ENCODE data around the gene CCDC120.
A peak's percentile ranks its signal among the peaks of the same experiment; 100 is the strongest.

The CCDC120 gene, protein sequence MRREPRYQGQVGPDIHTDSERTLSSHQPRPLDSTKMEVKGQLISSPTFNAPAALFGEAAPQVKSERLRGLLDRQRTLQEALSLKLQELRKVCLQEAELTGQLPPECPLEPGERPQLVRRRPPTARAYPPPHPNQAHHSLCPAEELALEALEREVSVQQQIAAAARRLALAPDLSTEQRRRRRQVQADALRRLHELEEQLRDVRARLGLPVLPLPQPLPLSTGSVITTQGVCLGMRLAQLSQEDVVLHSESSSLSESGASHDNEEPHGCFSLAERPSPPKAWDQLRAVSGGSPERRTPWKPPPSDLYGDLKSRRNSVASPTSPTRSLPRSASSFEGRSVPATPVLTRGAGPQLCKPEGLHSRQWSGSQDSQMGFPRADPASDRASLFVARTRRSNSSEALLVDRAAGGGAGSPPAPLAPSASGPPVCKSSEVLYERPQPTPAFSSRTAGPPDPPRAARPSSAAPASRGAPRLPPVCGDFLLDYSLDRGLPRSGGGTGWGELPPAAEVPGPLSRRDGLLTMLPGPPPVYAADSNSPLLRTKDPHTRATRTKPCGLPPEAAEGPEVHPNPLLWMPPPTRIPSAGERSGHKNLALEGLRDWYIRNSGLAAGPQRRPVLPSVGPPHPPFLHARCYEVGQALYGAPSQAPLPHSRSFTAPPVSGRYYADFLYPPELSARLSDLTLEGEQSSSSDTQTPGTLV

DNA sequence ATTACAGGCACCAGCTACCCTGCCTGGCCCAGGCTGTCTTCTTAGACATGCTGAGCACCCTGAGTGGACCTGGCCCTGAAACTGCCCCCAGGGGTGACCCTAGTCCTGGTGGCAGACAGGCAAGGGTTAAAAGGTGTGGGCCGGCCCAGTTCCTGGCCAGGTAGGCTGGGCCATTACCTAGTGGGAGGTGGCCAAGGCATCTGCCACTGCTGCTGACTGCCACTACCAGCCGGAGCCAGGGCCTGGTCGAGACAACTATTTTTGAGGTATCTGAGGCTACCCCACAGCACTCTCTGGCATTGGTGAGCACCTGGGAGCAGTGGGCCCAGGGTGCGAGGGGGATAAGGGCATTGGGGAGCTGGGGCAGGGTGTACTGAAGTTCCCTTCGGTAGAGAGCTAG lies at the start of gene CCDC120:
TSS of gene CCDC120 (plus strand) at position 206 of the 400 bp plus-strand sequence. CDS start 3,043 bp downstream, outside the sequence.
- peak in 1 of 2 experiments; percentile 2 for DNase-seq

DNA sequence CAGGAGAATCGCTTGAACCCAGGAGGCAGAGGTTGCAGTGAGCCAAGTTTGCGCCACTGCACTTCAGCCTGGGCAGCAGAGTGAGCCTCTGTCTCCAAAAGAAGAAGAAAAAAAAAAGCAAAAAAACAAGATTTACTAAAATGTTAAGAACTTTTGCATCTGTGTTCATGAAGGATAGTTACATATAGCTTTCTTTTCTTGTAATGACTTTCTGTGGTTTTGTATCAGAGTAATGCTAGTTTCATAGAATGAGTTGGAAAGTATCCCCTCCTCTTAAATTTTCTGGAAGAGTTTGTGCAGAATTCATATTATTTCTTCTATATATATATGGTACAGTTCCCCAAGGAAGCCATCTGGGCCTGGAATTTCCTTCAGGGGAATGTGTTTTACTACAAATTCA lies 39.7 kb upstream of the CCDC120 start:
- no peak for DNase-seq

DNA sequence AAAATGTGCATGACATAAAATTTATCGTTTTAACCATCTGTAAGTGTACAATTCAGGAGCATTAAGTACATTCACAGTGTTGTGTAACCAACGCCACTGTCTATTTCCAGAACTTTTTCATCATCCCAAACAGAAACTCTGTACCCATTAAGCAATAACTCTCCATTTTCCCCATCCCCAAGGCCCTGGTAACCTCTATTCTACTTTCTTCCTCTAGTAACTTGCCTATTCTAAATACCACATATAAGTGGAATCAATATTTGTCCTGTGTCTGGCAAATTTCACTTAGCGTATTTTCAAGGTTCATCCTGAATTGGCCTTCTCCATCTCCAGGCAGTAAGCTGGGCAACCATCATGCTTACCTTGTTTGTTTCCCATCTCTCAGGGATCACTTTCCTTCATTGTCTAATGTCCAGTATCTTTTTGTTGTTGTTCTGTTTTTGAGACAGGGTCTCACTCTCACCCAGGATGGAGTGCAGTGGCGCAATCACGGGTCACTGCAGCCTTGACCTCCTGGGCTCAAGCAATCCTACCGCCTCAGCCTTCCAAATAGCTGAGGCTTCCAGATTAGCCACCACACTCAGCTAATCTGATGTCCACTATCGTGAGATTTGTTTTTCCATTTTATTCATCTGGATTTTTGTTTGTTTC lies 39.1 kb upstream of the CCDC120 start:
- no peak for DNase-seq

DNA sequence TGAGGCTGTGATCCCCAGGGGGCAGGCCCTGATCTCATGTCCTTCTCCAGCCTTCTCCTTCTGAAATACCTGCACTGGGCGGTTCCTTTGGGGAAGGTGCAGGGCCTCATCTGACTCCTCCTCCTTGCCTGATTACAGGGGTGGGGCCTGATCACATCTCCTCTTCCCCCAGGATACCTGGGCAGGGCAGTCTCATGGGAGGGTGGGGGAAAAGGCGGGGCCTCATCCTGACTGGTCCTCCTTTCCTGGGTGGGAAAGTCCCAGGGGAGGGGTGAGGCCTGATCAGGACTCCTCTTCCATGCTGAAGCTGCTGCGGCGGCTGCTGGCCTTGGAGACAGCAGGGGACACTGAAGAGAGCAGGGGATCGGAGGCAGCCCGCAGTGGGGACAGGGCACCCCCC lies 28.9 kb upstream of the CCDC120 start:
- no peak for DNase-seq

DNA sequence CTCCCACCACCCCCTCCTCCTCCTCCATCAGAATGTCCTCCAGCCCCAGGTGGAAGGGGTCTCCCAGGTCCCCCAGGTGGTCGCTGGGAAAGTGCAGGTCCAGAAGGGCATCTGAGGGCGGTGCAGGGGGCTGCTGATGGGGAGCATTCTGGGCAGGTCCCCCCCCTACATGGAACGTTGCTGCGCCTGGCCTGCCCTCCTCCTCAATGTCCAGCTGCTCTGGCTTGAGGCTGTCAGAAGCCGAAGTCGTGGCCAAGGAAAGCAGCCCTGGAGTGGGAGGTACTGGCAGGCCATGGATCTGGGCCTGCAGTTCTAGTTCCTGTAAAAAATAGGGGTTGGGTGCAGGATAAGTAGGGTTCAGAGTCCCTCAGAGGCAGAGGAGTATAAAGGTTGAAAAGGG lies 28.5 kb upstream of the CCDC120 start:
- DNase-seq = no peak

DNA sequence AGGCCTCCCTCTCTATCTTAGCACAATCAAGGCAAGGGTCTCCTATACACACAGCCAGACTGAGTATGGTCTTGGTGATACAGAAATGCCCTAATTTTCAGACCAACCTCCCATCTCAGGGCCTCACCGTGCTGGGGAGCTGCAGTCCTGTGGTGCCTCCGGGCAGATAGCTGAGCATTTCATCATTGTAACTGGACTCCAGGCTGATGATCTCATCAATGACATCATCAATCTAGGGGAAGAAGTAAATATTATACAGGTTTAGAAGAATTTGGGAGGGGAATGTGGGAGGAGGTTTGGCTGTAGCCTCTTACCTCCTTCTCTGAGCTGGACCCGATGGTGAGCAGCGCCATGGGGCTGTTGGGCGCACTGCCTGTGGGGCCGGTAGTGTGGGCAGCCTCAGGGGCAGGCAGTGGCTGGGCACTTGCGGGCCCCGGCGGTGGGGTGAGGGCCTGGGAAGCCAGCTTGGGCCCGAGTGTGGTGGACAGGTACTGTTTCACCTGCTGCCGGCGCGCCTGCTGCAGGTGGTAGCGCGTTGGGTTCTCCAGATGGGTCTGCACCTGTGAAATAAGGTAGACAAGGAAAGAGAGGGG lies 20.8 kb upstream of the CCDC120 start:
- no peak for DNase-seq

DNA sequence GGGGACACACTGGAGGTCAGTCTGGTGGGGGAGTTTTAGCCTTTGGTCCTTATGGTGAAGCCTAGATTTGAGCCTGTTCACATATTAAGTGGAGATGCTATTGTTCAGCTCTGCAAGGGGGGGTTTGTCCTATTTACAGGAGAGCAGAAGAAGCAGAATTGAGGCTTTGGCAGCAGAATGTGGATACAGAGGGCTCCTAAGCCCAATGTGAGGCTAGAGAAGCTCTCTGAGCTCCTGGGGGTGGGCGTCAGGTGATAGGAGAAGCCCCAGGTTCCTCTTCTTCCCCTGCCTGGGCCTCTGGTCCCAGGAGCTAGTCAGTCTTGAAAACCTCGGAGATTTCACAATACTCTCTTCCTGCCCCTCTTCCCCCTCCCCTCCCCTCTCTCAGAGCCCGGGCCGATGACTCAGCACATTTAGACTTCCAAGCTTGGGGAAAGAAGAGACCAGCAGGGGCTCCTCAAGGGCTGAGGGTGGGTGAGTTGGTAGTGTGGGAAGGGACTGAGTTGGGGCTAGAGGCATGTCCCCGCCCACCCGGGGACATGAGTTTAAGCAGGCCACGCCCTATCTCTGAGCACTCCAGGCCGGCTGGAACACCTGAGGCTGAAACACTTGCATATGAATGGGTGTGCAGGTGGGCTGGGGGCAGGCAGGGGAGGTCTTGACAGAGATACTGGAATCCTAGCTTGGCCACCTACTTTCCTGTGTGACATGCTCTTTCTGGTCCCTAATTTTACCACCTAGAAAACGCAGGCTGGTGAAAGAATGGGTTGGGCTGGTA lies 19.0 kb upstream of the CCDC120 start:
- no peak for DNase-seq

DNA sequence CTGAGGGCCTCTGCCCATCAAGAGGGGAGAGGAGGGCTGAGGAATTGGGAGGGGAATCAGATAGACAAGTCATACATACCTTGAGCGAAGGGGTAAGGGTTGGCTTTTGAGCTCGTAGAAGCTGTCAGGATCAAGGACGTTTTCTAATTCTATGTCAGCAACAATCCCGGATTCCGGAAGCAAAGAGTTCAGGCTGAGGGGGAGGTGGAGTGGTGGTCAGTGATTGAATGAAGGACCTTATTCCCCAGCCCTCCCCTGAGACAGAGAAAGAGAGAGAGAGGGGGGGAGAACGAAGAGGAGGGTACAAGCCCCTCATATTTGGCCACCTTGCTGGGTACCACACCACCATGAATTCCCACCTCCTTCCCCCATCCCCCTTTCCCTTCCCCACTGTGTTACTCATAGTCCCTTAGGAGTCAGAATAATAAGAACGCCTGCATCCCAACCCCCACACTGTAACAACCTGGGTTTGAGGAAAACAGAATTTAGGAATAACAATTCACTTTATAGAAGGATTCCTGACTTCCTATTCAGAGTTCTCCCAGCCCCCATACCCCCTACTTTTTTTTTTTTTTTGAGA lies 18.3 kb upstream of the CCDC120 start:
- DNase-seq = no peak

DNA sequence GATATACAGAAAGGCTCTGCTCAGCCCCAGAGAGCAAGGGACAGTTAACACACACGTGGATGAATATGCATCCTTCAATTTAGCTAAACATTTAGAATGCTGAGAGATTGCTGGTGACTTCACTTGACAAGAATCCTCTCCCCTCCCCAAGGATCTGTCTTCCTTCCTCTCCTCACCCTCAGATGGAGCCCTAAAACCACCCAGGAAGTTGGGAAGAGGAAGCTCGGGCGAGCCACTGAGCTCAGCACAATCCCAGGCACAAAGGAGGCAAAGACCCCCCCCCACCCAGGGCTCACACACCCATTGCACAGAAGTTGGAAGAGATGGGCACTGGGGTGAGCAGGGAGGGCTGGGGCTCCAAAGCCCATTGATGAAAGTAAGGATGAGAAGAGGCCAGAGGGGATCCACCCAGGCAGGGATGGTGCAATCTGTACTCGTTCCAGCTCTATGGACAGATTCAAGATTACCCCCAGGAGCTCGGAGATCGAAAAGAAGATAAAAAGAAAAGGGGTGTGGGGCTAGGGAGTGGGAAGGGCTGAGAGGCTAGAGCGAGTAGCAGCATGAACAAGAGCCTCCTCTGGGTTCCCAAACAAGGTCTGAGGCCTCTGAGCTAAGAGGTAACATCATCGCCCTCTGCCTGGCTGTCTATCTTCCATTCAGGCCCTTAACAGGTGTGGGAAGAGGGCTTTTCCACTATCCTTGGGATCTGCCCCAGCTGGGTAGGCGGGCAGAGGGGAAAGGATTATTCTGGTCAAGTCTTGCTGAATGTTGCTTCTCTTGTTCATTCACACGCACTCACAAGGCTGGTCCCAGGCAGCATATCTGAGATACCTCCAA lies 16.8 kb upstream of the CCDC120 start:
- DNase-seq = no peak

DNA sequence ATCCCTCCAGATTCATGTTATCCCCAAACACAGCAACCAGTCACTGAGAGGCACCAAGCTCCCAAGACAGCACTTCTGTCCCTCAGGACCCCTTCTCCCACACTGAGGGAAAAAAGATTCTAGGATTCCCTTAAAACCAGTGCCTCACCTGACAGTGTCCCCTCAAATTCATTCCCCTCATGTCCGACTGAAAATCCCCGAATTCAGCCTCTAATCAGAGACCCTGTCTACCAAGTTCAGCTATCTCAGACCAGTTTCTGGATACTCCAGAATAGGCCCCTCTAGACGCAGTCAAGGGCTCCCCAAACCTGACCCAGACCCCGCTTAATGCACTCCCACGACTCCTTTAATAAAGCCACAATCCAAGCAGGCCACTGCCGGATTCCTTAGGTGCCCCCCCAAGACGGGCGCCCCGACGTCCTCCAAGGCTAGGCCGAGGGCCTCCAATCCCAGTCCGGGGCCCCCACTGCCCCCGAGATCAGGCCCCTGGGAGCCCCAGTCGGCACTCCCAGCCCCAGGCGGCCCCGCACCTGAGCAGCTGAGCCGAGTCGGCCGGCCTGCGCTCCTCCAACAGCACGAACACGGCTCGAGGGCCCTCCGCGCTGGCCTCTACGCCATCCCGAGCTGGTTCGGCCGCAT lies 16.1 kb upstream of the CCDC120 start:
- DNase-seq = no peak

DNA sequence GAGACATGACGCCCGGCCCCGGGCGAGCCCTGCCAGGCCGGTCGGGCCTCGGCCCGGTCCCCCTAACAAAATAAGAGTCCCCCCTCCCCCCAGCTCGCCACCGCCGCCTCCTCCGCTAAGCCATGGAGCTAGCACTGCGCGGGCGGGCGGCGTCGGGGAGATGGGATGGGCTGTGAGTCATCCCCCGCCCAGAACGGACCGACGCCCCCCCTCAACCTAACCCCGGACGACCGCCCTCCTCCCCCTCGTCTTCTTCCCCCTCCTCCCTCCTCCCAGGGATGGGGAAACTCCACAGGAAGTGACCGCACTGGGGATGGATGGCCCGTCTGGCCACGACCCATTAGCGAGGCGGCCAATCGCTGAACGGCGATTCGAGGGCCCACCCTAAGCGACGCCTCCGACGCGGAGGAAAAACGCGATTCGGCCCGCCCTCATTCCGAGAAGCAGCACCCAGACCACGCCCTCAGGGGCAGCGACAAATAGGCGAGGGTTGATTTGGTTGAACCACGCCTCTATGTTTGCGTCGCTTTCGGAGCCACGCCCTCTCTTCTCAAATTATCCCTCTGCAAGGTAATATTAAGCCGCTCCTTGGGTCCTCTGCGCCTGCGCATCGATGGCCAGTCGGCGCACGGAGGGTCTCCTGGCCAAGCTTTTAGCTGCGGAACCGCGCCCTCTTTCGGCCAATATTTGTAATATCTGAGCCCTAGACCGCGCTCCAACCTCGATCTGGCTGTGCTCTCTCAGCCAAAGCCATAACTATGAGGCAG lies 15.4 kb upstream of the CCDC120 start, which contains the start of gene TFE3:
TSS of gene TFE3 (minus strand) at position 138 of the 767 bp plus-strand sequence. CDS start at position 7, 131 bp downstream.
- DNase-seq = peak; percentile 92 to 93

DNA sequence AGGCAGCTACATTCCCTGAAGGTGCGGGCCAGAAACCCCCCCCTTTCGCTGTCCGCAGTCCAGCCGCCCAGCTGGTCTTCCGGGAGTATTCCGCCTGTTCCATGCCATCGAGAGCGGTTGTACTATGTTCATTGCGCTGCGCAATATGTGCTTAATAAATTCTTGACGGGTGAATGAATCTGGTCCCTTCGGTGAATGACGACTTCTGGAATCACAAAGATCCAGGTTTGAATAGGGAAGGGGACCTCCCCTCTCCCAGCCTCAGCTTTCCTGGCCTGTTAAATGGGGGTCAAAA lies 14.9 kb upstream of the CCDC120 start:
- DNase-seq = no peak

DNA sequence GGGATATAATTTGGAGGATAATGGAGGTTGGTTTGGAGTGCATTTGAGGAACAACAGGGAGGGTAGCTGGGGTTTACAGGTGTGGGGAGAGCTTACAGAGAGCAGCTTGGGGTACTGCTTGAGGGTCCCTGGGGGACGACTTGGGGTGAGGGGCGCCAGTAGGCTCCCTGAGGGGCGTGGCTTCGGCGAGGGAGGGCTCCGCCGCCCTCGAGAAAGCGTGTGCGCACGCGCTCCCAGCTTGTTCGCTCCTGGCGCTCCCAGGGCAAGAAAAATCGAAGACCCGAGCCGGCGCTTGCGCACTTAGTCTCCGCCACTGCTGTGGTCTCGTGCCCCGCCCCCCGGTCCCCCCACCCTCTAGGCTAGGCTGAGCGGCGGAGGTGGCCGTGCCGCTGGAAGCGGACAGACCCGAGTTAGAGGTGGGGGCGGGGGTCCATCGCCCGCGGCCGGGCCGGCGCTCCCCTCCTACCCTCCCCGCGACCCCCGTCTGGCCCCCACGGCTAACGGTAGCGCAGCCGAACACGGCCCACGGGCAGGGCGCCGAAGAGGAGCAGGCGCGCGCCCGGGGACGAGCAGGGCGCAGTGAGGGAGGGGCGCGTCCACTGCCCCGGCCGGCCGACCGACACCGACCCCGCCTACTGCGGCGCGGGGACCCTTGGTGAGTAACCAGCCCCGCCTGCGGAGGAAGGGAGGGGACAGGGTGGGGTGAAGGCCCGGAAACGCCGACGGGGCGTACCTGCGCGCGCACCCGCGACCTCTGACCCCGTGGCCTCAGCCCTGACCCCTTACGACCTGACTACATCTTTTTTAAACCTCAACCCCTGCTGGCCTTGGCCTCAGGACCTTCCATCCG lies 5.4 kb upstream of the CCDC120 start:
- DNase-seq = peak in 1 of 2 experiments; percentile 2

DNA sequence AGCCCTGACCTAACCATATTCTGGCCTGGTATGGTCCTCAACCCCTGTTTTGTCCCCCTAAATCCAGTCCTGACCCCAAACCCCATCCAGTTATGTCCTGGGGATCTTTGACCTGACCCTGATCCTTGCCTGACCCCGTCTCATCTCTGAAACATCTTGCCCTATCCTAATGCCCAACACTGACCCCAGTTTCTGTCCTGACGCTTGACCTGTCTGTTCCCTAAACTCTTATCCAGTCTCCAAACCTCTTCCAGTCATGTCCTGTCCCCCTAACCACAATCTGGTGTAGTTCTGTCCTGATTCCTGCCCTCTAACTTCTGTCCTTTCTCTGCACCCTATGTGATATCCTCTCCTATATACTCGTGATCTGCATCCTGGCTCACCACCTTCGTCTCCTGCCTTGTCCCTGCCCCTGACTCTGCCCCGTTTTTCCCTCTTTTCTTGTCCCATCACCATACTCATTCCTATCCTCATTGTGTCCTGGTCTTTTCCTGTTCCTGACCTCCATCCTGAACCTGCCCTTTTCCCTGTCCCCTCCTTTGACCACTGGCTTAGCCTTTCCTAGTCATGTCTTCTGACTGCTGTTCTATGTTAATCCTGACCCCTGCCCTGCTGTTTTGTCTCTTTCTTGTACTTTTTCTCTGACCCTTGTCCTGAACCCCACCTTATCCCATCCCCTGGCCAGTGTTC lies 4.6 kb upstream of the CCDC120 start:
- no peak for DNase-seq

DNA sequence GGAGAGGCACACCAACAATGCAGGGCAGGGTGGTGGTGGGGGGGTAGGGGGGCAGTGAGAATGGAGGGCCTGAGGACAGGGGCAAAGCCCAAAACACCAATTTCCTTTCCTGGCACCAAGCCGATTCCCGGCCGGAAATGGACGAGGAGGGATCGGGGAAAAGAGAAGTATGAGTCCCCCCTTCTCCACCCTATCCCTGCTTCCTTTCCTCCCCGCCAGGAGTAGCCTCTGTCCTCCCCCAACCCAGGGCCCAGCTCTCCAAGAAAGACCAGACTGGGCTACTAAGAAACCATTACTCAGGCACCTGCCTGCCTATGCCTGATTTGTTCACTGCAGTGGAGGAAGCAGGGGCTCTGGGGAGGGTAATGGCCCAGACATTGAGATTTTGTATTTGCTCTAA lies 402 bp downstream of the CCDC120 start:
- DNase-seq = no peak

DNA sequence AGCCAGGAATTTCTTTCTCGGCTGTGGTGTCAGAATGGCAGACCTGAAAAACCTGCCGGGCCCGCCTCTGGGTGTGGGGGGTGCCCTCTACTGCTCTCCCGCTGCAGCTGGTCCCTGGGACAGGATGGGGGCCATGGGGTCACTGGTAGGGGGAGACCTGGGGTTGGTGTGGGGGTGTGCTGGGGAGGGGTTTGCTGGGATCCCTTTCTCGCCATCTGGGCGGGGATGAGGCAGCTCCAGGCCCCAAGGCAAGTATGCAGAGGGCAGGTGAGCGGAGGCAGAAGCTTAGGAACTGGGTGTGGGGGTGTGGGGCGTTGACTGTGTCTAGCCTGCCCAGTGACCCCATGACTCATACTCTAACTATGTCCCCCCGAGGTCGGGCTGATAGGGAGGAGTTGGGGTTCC lies 884 bp downstream of the CCDC120 start:
- no peak for DNase-seq

DNA sequence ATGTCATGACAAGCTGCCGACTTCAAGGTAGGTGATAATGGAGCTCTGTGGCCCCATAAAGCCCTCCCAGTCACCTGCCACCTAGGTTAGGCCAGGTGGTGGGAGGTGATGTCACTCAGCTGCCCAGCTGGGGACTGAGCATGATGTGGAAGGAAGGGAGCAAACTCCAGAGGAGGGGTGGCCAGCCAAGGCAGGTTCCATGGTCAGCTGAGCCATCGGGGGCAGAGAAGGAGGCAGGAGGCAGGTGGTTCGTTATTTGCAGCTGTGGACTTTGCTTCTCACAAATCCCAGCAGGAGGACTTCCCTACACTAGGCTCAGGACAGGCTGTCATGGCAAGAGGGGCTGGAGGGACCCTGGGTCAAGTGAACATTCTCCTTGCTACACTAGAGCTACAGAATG lies 2.1 kb downstream of the CCDC120 start:
- DNase-seq = no peak

DNA sequence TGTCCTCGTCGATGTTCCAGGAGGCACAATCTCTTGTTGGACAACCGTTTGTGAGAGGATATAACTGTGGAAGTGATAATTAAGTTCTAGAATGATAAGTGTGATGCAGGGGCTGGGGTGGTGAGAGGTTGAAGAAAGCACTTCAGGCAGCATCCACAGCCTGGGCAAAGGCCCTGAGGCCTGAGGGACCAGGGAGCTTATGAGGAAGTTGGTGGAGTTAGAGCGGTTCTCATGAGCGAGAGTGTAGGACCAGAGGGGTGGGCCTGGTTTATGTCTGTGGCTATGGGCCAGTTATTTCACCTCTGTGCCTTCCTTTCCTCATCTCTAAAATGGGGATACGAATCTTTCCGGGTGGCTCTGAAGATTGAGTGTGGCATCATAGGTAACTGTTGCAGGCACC lies 2.7 kb downstream of the CCDC120 start:
- no peak for DNase-seq

Data from cerebellar nuclear complex (tissue), 1 donor.